Hepatocyte (in vitro differentiated cells): ENCODE results near the gene CLEC18B.
"Not testable (repeated sequence)": the region's sequence is repeated elsewhere in the genome, so short reads cannot be mapped to it uniquely, and the experiment has no call there.

Source experiments
- EZH2 ChIP-seq: fragments of 200-600 bp; sonication (generic); IDR thresholded peaks from 2 replicates; pipeline ENCODE4 v1.6.1; 2016; ENCODE audit warnings: antibody characterized with exemption, mild to moderate bottlenecking, borderline replicate concordance
- EZH2phosphoT487 ChIP-seq: fragments of 200-600 bp; sonication (generic); IDR thresholded peaks from one replicate; pipeline ENCODE4 v1.6.1; 2018; ENCODE audit warnings: antibody characterized with exemption, mild to moderate bottlenecking, low read depth, moderate library complexity; ENCODE audit not compliant: unreplicated experiment, severe bottlenecking
- TF ChIP-seq, protein P1 (sequence below): fragments of 200-600 bp; sonication (generic); IDR thresholded peaks from 2 replicates; pipeline ENCODE4 v1.5.1; 2016; ENCODE audit warnings: antibody characterized with exemption, mild to moderate bottlenecking; ENCODE audit not compliant: poor library complexity

GRCh38 chr16:74419811-74420210 lies 1.5 kb downstream of the CLEC18B start:
- not testable (repeated sequence) for TF ChIP-seq EZH2, EZH2phosphoT487
- TF ChIP-seq, protein P1, sequence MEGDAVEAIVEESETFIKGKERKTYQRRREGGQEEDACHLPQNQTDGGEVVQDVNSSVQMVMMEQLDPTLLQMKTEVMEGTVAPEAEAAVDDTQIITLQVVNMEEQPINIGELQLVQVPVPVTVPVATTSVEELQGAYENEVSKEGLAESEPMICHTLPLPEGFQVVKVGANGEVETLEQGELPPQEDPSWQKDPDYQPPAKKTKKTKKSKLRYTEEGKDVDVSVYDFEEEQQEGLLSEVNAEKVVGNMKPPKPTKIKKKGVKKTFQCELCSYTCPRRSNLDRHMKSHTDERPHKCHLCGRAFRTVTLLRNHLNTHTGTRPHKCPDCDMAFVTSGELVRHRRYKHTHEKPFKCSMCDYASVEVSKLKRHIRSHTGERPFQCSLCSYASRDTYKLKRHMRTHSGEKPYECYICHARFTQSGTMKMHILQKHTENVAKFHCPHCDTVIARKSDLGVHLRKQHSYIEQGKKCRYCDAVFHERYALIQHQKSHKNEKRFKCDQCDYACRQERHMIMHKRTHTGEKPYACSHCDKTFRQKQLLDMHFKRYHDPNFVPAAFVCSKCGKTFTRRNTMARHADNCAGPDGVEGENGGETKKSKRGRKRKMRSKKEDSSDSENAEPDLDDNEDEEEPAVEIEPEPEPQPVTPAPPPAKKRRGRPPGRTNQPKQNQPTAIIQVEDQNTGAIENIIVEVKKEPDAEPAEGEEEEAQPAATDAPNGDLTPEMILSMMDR: not testable (repeated sequence)
